Fibroblast of lung (primary cell): ENCODE data around the gene STPG4. TPM values are rescaled to one million over a fixed set of nuclear protein-coding genes. Genes with fewer than 3 reads are reported as not detected.
A peak's percentile ranks its signal among the peaks of the same experiment; 100 is the strongest.

Source experiments
- DNase-seq, 2 donors: peaks; one replicate each; pipeline versions ENCODE4 v3.0.0 to v3.0.0-alpha.2; 2010; ENCODE audit warnings: low read depth in 2 of 2
- H2AFZ ChIP-seq: 2 replicates; pipeline ENCODE4 v1.5.1; 2012; ENCODE audit warnings: low read length, control low read depth, inconsistent platforms
- H3K27ac ChIP-seq: 2 replicates; pipeline ENCODE4 v1.5.1; 2011; ENCODE audit warnings: low read length, control low read depth; ENCODE audit not compliant: insufficient read depth
- H3K27me3 ChIP-seq: 2 replicates; pipeline ENCODE4 v1.5.1; 2011; ENCODE audit warnings: mild to moderate bottlenecking, low read length; ENCODE audit not compliant: control insufficient read depth, insufficient read depth
- H3K36me3 ChIP-seq: 2 replicates; pipeline ENCODE4 v1.5.1; 2011; ENCODE audit warnings: low read length; ENCODE audit not compliant: control insufficient read depth, insufficient read depth
- H3K4me1 ChIP-seq: 2 replicates; pipeline ENCODE4 v1.5.1; 2011; ENCODE audit warnings: low read length; ENCODE audit not compliant: control insufficient read depth, insufficient read depth; ENCODE audit errors: extremely low read depth
- H3K4me2 ChIP-seq: 2 replicates; pipeline ENCODE4 v1.5.1; 2011; ENCODE audit warnings: low read length, control low read depth; ENCODE audit not compliant: insufficient read depth; ENCODE audit errors: extremely low read depth
- H3K4me3 ChIP-seq, 4 experiments: fragments of 200-600 bp in 1 of 4; sonication (generic) in 1 of 4; replicated peaks in 1 of 4; 2 replicates each; pipeline ENCODE4 v1.5.1; 2011 to 2016; ENCODE audit warnings: low read length in 4 of 4, low read depth in 3 of 4, mild to moderate bottlenecking in 3 of 4, control low read depth in 2 of 4, inconsistent platforms in 1 of 4, mixed read lengths in 1 of 4; ENCODE audit not compliant: insufficient read depth in 1 of 4; ENCODE audit errors: control extremely low read depth in 1 of 4
- H3K79me2 ChIP-seq: 2 replicates; pipeline ENCODE4 v1.5.1; 2012; ENCODE audit warnings: mild to moderate bottlenecking, low read length, inconsistent platforms; ENCODE audit not compliant: control insufficient read depth, insufficient read depth
- H3K9ac ChIP-seq: 2 replicates; pipeline ENCODE4 v1.5.1; 2011; ENCODE audit warnings: mild to moderate bottlenecking, low read length, control low read depth; ENCODE audit not compliant: insufficient read depth
- H3K9me3 ChIP-seq: 2 replicates; pipeline ENCODE4 v1.5.1; 2012; ENCODE audit warnings: low read depth, low read length; ENCODE audit not compliant: control insufficient read depth, insufficient read depth
- H4K20me1 ChIP-seq: 2 replicates; pipeline ENCODE4 v1.5.1; 2011; ENCODE audit warnings: low read length; ENCODE audit not compliant: control insufficient read depth, insufficient read depth; ENCODE audit errors: extremely low read depth
- CTCF ChIP-seq, 2 donors: IDR thresholded peaks in 1 of 2; conservative IDR thresholded peaks in 1 of 2; 1 replicate in 1 of 2; 2 replicates in 1 of 2; pipeline ENCODE4 v1.5.1; 2011 to 2012; ENCODE audit warnings: low read length in 2 of 2, control low read depth in 1 of 2, inconsistent platforms in 1 of 2, low read depth in 1 of 2, mild to moderate bottlenecking in 1 of 2
- EZH2 ChIP-seq: IDR thresholded peaks from 2 replicates; pipeline ENCODE4 v1.5.1; 2012; ENCODE audit warnings: low read length, control low read depth, mild to moderate bottlenecking; ENCODE audit errors: missing control alignments
- polyA plus RNA-seq, 2 donors: library from polyadenylated mRNA; depleted of rRNA in 1 of 2; stranded (reverse) in 1 of 2; unstranded in 1 of 2; fragments of >200 nt; gene quantifications; 2 replicates each; pipeline ENCODE4 v1.2.1, GENCODE V29; 2011 to 2012; ENCODE audit warnings: missing spikeins in 1 of 2
- total RNA-seq: library from RNA; depleted of rRNA; stranded (reverse); fragments of >200 nt; gene quantifications from 2 replicates; pipeline ENCODE4 v1.2.1, GENCODE V29; 2014

STPG4 gene
- total and polyA plus RNA-seq, 2 donors (not counting 1 experiment from before 2014, with no cell fraction given) = 0.33 TPM; not detected in 1

GRCh38 chr2:47180531-47180930 is 25.4 kb upstream of the STPG4 start:
- no peaks in the 10 kb centered on the region for H3K27me3 ChIP-seq
- no peak for TF ChIP-seq EZH2
- TF ChIP-seq CTCF (conservative IDR thresholded peaks at IDR 0.05 in 1 of 2, IDR thresholded peaks at IDR 0.05 in 1 of 2; ENCODE audit: low read depth in 1 of 2, low read length in 2 of 2) = no peak
- no peak overlapping the region for H3K9ac ChIP-seq
- no peak overlapping the region for H3K4me3 ChIP-seq
- H4K20me1 ChIP-seq = no peaks in the 10 kb centered on the region
- H3K9me3 ChIP-seq = no peaks in the 10 kb centered on the region
- H3K4me2 ChIP-seq = no peak overlapping the region
- no peaks in the 10 kb centered on the region for H3K36me3 ChIP-seq
- peak in 1 of 2 donors; percentile 73 for DNase-seq
- peaks cover 7% of the 10 kb centered on the region for H3K79me2 ChIP-seq
- H3K27ac ChIP-seq = no peak overlapping the region
- no peak overlapping the region for H2AFZ ChIP-seq
- H3K4me1 ChIP-seq = peaks cover 4% of the 10 kb centered on the region

- DNase-seq = no peak
- Histone ChIP-seq H3K4me2 (no peak overlapping the region), H3K9me3 (no peaks in the 10 kb centered on the region), H3K9ac (no peak overlapping the region), H3K27me3 (no peaks in the 10 kb centered on the region), H2AFZ (no peak overlapping the region), H3K4me1 (peaks cover 4% of the 10 kb centered on the region), H3K79me2 (peaks cover 18% of the 10 kb centered on the region), H3K27ac (no peak overlapping the region), H4K20me1 (peaks cover 3% of the 10 kb centered on the region), H3K36me3 (no peaks in the 10 kb centered on the region), H3K4me3 (no peak overlapping the region)
- TF ChIP-seq EZH2 (no peak), CTCF (conservative IDR thresholded peaks at IDR 0.05 in 1 of 2, IDR thresholded peaks at IDR 0.05 in 1 of 2; ENCODE audit: low read depth in 1 of 2, low read length in 2 of 2) (no peak)
These were observed 24.3 kb upstream of the STPG4 start for GRCh38 chr2:47179388-47179787.

GRCh38 chr2:47178341-47178740 is 23.2 kb upstream of the STPG4 start:
- peaks cover 2% of the 10 kb centered on the region for H3K36me3 ChIP-seq
- peaks cover 4% of the 10 kb centered on the region for H4K20me1 ChIP-seq
- TF ChIP-seq CTCF (conservative IDR thresholded peaks at IDR 0.05 in 1 of 2, IDR thresholded peaks at IDR 0.05 in 1 of 2; ENCODE audit: low read depth in 1 of 2, low read length in 2 of 2) = no peak
- TF ChIP-seq EZH2 = no peak
- no peaks in the 10 kb centered on the region for H3K9me3 ChIP-seq
- H3K27ac ChIP-seq = no peak overlapping the region
- H3K4me3 ChIP-seq = no peak overlapping the region
- H3K4me2 ChIP-seq = no peak overlapping the region
- H3K9ac ChIP-seq = no peak overlapping the region
- H3K79me2 ChIP-seq = peaks cover 28% of the 10 kb centered on the region
- peaks cover 4% of the 10 kb centered on the region for H3K4me1 ChIP-seq
- DNase-seq = no peak
- H3K27me3 ChIP-seq = no peaks in the 10 kb centered on the region
- no peak overlapping the region for H2AFZ ChIP-seq
